GM12872 (cell line): ENCODE results near the gene BBS9.

ENCODE experiments used
- TF ChIP-seq, protein P1 (sequence below): IDR thresholded peaks from 3 replicates; pipeline ENCODE4 v1.5.1; 2011; ENCODE audit warnings: low read depth, mild to moderate bottlenecking, low read length, moderate library complexity; ENCODE audit not compliant: insufficient read depth

The BBS9 gene

DNA sequence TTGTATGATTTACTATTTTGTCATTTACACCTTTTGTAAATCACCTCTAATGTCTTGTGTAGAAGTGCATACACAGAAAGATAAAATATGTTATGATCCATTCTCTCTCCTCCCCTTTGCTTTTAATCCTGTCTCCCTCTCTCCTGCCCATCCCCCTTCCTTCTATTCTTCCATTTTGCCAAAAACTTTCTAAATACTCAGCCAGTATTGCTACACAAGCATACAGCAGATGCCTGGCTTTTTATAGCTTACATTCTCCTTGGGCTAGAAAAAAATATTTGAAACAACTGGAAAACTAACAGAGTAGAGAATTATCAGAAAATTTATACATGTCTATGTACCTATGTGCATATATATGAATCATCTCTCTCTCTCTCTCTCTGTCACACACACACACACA lies 467.3 kb downstream of the BBS9 start:
- TF ChIP-seq, protein P1, sequence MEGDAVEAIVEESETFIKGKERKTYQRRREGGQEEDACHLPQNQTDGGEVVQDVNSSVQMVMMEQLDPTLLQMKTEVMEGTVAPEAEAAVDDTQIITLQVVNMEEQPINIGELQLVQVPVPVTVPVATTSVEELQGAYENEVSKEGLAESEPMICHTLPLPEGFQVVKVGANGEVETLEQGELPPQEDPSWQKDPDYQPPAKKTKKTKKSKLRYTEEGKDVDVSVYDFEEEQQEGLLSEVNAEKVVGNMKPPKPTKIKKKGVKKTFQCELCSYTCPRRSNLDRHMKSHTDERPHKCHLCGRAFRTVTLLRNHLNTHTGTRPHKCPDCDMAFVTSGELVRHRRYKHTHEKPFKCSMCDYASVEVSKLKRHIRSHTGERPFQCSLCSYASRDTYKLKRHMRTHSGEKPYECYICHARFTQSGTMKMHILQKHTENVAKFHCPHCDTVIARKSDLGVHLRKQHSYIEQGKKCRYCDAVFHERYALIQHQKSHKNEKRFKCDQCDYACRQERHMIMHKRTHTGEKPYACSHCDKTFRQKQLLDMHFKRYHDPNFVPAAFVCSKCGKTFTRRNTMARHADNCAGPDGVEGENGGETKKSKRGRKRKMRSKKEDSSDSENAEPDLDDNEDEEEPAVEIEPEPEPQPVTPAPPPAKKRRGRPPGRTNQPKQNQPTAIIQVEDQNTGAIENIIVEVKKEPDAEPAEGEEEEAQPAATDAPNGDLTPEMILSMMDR: no peak

- TF ChIP-seq, protein P1: no peak
These were observed 467.8 kb downstream of the BBS9 start for GRCh38 chr7:33597181-33597580.

DNA sequence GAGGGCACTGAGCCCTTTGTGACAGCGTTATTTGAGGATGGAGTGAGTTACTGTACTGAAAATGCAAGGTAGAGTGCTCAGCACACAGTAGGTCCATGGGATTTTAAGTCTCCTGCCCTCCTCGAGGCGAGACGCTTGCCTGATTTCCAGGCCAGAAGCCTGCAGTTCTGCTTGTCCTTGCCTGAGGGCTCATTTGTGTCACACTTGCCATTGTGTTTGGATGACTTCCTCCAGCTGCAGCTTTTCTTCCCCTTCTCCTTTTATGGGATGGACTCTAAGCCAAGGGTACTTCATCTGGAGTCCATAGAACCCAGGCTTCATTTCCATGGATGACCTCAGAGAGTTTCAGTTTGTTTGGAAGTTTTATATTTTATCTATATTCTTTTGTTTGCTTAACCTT lies 471.7 kb downstream of the BBS9 start:
- TF ChIP-seq, protein P1: no peak

DNA sequence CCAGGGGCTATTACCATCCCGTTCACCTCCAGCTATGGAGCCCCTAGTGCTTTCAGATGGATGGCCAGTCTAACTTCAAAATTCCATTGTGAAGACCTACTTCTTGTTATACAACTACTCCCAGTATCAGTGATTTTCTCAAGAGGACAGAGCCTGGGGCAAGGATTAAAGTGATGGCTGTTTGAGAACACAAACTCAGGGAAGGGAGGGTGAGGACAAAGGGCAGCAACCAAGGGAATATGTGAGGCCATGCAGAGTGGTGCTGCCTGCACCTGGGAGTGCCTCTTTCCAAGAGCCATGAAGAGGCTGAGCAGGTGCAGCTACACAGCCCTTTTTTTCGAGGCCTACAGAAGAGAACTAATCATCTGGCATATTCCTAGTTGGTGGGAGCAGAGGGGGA lies 472.5 kb downstream of the BBS9 start:
- TF ChIP-seq, protein P1: no peak

DNA sequence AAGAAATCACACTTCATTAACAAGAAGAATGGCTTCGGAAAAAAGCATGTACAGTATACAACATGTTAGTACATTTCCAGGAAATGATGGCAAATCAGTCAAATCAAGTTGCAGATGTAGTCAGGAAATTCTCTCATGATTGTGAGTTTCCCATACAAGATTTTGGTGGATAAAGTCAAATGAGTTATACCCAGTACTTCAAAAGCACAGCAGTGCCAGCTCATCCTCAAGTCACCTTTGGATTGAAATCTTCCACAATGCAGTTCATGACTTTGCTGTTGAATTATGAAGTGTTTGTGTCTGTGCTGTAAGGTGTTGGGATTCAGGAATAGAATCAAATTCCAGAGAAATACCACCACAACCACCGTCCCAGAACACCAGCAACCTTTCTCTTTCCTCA lies 474.7 kb downstream of the BBS9 start:
- TF ChIP-seq, protein P1: no peak

DNA sequence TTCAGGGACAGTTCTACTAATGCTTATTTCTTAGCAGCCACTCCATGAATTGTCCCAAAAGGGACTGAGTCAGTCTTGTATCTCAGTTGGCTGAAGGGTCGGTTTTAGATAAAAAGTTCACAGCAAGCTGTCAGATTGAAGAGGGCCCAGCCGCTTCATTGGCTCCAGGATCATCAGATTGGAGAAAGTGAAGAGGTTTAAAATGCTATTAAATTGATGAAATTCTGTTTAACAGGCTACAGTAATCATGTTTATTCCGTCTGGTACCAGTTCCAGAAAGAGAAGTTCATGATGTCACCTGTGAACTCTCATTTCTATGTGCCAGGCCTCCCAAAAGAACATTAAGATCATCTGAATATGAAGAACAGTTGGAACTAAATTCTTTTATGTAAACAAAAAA lies 481.6 kb downstream of the BBS9 start:
- TF ChIP-seq, protein P1: no peak

- TF ChIP-seq, protein P1: no peak
These were observed 483.1 kb downstream of the BBS9 start for GRCh38 chr7:33612442-33612841.
